ENCODE measurements around the gene TMEM209. TPM values are rescaled to one million over a fixed set of nuclear protein-coding genes. Genes with fewer than 3 reads are reported as not detected.
A peak's percentile ranks its signal among the peaks of the same experiment; 100 is the strongest.

TMEM209 gene
- total and polyA plus RNA-seq, 2 experiments from 2014 or later = 11.7 to 18.3 TPM

DNA sequence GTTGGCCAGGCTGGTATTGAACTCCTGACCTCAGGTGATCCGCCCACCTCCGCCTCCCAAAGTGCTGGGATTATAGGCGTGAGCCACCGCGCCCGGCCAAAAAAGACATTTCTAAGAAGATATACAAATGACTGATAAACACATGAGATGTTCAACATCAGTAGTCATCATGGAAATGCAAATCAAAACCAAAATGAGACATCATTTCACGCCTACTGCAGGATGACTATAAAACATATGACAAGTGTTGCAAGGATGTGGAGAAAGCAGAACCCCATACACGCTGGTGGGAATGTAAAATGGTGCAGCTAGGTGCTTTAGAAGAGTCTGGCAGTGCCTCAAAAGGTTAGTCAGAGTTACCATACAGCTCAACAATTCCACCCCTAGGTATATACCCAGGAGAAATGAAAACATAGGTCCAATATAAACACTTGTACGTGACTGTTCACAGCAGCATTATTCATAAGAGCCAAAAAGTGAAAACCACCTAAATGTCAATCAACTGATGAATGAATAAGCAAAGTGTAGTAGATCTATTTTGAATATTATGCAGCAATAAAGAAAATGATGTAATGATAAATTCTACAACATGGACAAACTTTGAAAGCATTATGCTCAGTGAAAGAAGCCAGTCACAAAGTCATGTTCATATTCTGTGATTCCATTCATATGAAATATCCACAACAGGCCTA, 24.5 kb downstream of the TMEM209 start:
- no peaks in the 10 kb centered on the region for H3K27me3 ChIP-seq (replicated peaks; ENCODE audit: insufficient read depth)
- H3F3A ChIP-seq (ENCODE audit: insufficient read depth) = peaks cover 9% of the 10 kb centered on the region; the same call in 1 of the 2 replicates
- no peaks in the 10 kb centered on the region for H4K20me1 ChIP-seq (ENCODE audit: insufficient read depth)
- no peak for TF ChIP-seq EZH2 (IDR thresholded peaks at IDR 0.05; ENCODE audit: insufficient read depth, poor library complexity, severe bottlenecking)
- H3K9me3 ChIP-seq (ENCODE audit: low read depth) = no peaks in the 10 kb centered on the region
- H3K4me1 ChIP-seq (ENCODE audit: insufficient read depth) = no peaks in the 10 kb centered on the region; the same call in 1 of the 2 replicates
- H3K27ac ChIP-seq = 0 out of 2 replicates have a peak overlapping the region, but pooled peaks have one; percentile 1
- 68 to 74% methylated on average over 9 of the region's 9 CpGs for WGBS, 2 experiments (ENCODE audit: low coverage in 1 of 2, low lambda C conversion rate in 2 of 2, missing lambda C conversion rate in 2 of 2)
- no peaks in the 10 kb centered on the region for H3K79me2 ChIP-seq (ENCODE audit: insufficient read depth)
- peak; percentile 71 for DNase-seq
- no peak overlapping the region for H3K4me2 ChIP-seq (ENCODE audit: unreplicated experiment)
- no peak overlapping the region for H3K9ac ChIP-seq
- no peak overlapping the region for H3K4me3 ChIP-seq
- no peak overlapping the region for H2AFZ ChIP-seq
- peaks cover 28% of the 10 kb centered on the region for H3K36me3 ChIP-seq (ENCODE audit: low read depth)
- H3K9me2 ChIP-seq (ENCODE audit: insufficient read depth) = no peaks in the 10 kb centered on the region
- in situ Hi-C loops (cut with MboI) = no loop called here

DNA sequence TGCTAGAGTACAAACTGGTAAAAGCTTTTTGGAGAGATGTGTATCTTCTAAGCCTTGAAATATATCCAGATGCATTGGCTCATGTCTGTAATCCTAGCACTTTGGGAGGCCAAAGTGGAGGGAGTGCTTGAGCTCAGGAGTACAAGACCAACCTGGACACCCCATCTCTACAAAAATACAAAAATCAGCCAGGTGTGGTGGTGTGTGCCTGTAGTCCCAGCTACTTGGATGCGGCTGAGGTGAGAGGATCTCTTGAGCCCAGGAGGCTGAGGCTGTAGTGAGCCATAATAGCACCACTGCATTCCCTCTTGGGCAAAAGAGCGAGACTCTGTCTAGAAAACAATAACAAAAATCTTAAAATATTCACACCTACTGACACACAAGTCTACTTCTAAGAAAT, 25.6 kb downstream of the TMEM209 start:
- Histone ChIP-seq H3K27ac (no peak overlapping the region), H3K4me2 (ENCODE audit: unreplicated experiment) (no peak overlapping the region), H3K4me3 (no peak overlapping the region), H3K9me3 (ENCODE audit: low read depth) (no peaks in the 10 kb centered on the region), H3K9ac (no peak overlapping the region), H3K27me3 (replicated peaks; ENCODE audit: insufficient read depth) (no peaks in the 10 kb centered on the region), H4K20me1 (ENCODE audit: insufficient read depth) (no peaks in the 10 kb centered on the region), H3K79me2 (ENCODE audit: insufficient read depth) (no peaks in the 10 kb centered on the region), H3K4me1 (ENCODE audit: insufficient read depth) (no peaks in the 10 kb centered on the region), H2AFZ (no peak overlapping the region), H3F3A (ENCODE audit: insufficient read depth) (peaks cover 9% of the 10 kb centered on the region; the same call in 1 of the 2 replicates), H3K36me3 (ENCODE audit: low read depth) (peaks cover 29% of the 10 kb centered on the region), H3K9me2 (ENCODE audit: insufficient read depth) (no peaks in the 10 kb centered on the region)
- in situ Hi-C loops (cut with MboI) = no loop called here
- DNase-seq = no peak
- 92 to 100% methylated on average over 2 of the region's 2 CpGs for WGBS, 2 experiments (ENCODE audit: low coverage in 1 of 2, low lambda C conversion rate in 2 of 2, missing lambda C conversion rate in 2 of 2)
- TF ChIP-seq EZH2phosphoT487 (IDR thresholded peaks at IDR 0.05; ENCODE audit: insufficient read depth, low read depth) = no peak
- no peak for TF ChIP-seq EZH2 (IDR thresholded peaks at IDR 0.05; ENCODE audit: insufficient read depth, poor library complexity, severe bottlenecking)

DNA sequence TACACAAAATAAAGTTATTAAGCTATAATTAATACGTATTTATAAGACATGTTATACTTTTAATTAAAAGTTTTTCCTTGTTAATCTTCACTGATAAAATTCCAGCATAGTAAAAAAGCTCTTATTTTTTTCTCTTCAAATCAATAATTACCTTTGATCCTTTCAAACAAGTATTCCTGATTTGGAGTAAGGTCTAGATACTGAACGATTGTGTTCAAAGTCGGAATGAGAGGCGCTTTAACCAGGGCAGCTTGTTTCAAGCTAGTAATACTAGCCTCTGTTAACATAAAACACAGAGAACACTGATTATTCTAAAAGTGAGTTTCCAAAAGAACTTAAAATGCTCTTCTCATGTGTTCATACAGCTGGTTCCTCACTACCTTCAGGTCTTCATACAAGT, 27.0 kb downstream of the TMEM209 start:
- in situ Hi-C loops (cut with MboI) = no loop called here
- TF ChIP-seq EZH2 (IDR thresholded peaks at IDR 0.05; ENCODE audit: insufficient read depth, poor library complexity, severe bottlenecking) (no peak), EZH2phosphoT487 (IDR thresholded peaks at IDR 0.05; ENCODE audit: insufficient read depth, low read depth) (no peak)
- H3K27me3 ChIP-seq (replicated peaks; ENCODE audit: insufficient read depth) = no peaks in the 10 kb centered on the region
- DNase-seq = no peak
- WGBS, 2 experiments (ENCODE audit: low coverage in 1 of 2, low lambda C conversion rate in 2 of 2, missing lambda C conversion rate in 2 of 2) = 90 to 93% methylated on average over 4 of the region's 4 CpGs
- H3K79me2 ChIP-seq (ENCODE audit: insufficient read depth) = no peaks in the 10 kb centered on the region
- H3K27ac ChIP-seq = no peak overlapping the region
- H4K20me1 ChIP-seq (ENCODE audit: insufficient read depth) = no peaks in the 10 kb centered on the region
- no peak overlapping the region for H3K4me3 ChIP-seq
- H3F3A ChIP-seq (ENCODE audit: insufficient read depth) = peaks cover 9% of the 10 kb centered on the region; the same call in 1 of the 2 replicates
- H3K4me2 ChIP-seq (ENCODE audit: unreplicated experiment) = no peak overlapping the region
- no peak overlapping the region for H3K9ac ChIP-seq
- no peak overlapping the region for H2AFZ ChIP-seq
- no peaks in the 10 kb centered on the region for H3K4me1 ChIP-seq (ENCODE audit: insufficient read depth)
- H3K9me3 ChIP-seq (ENCODE audit: low read depth) = no peaks in the 10 kb centered on the region
- peaks cover 30% of the 10 kb centered on the region for H3K36me3 ChIP-seq (ENCODE audit: low read depth)
- H3K9me2 ChIP-seq (ENCODE audit: insufficient read depth) = no peaks in the 10 kb centered on the region

DNA sequence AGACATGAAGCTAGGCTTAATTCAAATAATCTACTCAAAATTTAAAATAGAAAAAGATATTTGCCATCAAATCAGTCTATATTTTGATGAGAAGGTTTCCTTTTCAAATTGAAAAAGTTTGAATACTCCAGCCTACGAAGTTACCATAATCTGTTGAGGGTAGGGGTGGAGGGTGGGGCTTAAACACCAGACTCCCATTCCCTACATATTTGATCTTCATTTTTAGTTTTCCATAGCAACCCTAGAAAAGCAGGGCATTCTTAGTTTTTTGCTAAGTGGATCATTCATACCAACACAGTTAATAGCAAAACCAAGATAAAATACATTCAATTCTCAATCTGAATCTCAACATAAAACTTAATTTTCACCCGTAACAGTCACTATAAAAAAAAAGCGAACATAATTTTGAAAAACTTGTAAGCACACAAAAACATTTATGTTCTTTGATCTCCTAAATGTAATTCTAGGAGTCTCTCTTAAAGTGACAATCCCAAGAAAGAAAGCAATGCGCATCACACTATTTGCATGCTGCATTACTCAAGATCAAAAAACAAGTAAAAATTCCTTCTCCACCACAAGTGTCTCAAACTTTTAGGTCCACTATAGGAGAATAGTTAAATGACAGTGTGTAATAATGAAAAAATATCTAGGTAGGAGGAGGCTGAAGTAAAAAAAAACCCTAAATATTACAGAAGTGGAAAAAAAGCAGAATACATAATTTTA, 30.8 kb downstream of the TMEM209 start:
- 85 to 86% methylated on average over 4 of the region's 4 CpGs for WGBS, 2 experiments (ENCODE audit: low coverage in 1 of 2, low lambda C conversion rate in 2 of 2, missing lambda C conversion rate in 2 of 2)
- in situ Hi-C loops (cut with MboI) = no loop called here
- Histone ChIP-seq H3K9me3 (ENCODE audit: low read depth) (no peaks in the 10 kb centered on the region), H3K27ac (no peak overlapping the region), H2AFZ (no peak overlapping the region), H3K27me3 (replicated peaks; ENCODE audit: insufficient read depth) (no peaks in the 10 kb centered on the region), H3K9me2 (ENCODE audit: insufficient read depth) (no peaks in the 10 kb centered on the region), H3K9ac (no peak overlapping the region), H3K4me1 (ENCODE audit: insufficient read depth) (no peaks in the 10 kb centered on the region), H3F3A (ENCODE audit: insufficient read depth) (no peaks in the 10 kb centered on the region), H3K4me3 (no peak overlapping the region), H4K20me1 (ENCODE audit: insufficient read depth) (no peaks in the 10 kb centered on the region), H3K79me2 (ENCODE audit: insufficient read depth) (no peaks in the 10 kb centered on the region), H3K36me3 (ENCODE audit: low read depth) (peaks cover 28% of the 10 kb centered on the region), H3K4me2 (ENCODE audit: unreplicated experiment) (no peak overlapping the region)
- no peak for DNase-seq
- TF ChIP-seq EZH2phosphoT487 (IDR thresholded peaks at IDR 0.05; ENCODE audit: insufficient read depth, low read depth) = no peak
- TF ChIP-seq EZH2 (IDR thresholded peaks at IDR 0.05; ENCODE audit: insufficient read depth, poor library complexity, severe bottlenecking) = no peak
